GM23338 (cell line): ENCODE results near the gene TCF3. TPM values are rescaled to one million over a fixed set of nuclear protein-coding genes. Genes with fewer than 3 reads are reported as not detected.

ENCODE experiments used
- ATAC-seq: fragments of 200-7000 bp; cut with Tn5 transposase; 3 replicates; pipeline ENCODE4 v1.9.1; 2020
- DNase-seq: peaks from one replicate; pipeline ENCODE4 v3.0.0-alpha.2; 2015; ENCODE audit warnings: low spot score
- H2AFZ ChIP-seq: fragments of 200-600 bp; sonication (generic); 2 replicates; pipeline ENCODE4 v1.8.0; 2016; ENCODE audit warnings: antibody characterized with exemption, mild to moderate bottlenecking, moderate library complexity
- H3F3A ChIP-seq: fragments of 200-600 bp; sonication (generic); replicated peaks from 2 replicates; pipeline ENCODE4 v1.8.0; 2017; ENCODE audit warnings: antibody characterized with exemption, mixed run types, low read depth
- H3K27ac ChIP-seq: fragments of 200-600 bp; sonication (generic); 2 replicates; pipeline ENCODE4 v1.6.1; 2016; ENCODE audit warnings: low read depth
- H3K27me3 ChIP-seq: fragments of 200-600 bp; sonication (generic); 2 replicates; pipeline ENCODE4 v1.8.0; 2016; ENCODE audit warnings: mild to moderate bottlenecking, mixed run types, moderate library complexity; ENCODE audit not compliant: insufficient read depth
- H3K36me3 ChIP-seq: fragments of 200-600 bp; sonication (generic); 2 replicates; pipeline ENCODE4 v1.8.0; 2016; ENCODE audit warnings: mild to moderate bottlenecking; ENCODE audit not compliant: insufficient read depth
- H3K4me1 ChIP-seq: fragments of 200-600 bp; sonication (generic); 2 replicates; pipeline ENCODE4 v1.8.0; 2016; ENCODE audit warnings: mild to moderate bottlenecking, moderate library complexity; ENCODE audit not compliant: insufficient read depth
- H3K4me2 ChIP-seq: fragments of 200-600 bp; sonication (generic); 2 replicates; pipeline ENCODE4 v1.7.1; 2017; ENCODE audit warnings: mixed run types
- H3K4me3 ChIP-seq: fragments of 200-600 bp; sonication (generic); 2 replicates; pipeline ENCODE4 v1.6.1; 2016; ENCODE audit warnings: mixed run types
- H3K79me2 ChIP-seq: fragments of 200-600 bp; sonication (generic); replicated peaks from 2 replicates; pipeline ENCODE4 v1.8.0; 2017; ENCODE audit warnings: mild to moderate bottlenecking; ENCODE audit not compliant: insufficient read depth
- H3K9me2 ChIP-seq: fragments of 200-600 bp; sonication (generic); 2 replicates; pipeline ENCODE4 v1.8.0; 2017; ENCODE audit not compliant: insufficient read depth
- H4K20me1 ChIP-seq: fragments of 200-600 bp; sonication (generic); replicated peaks from 2 replicates; pipeline ENCODE4 v1.8.0; 2017; ENCODE audit warnings: mild to moderate bottlenecking; ENCODE audit not compliant: insufficient read depth
- H3K27ac Mint-ChIP-seq: 2 replicates; pipeline ENCODE4 v1.8.0; 2020; ENCODE audit warnings: inconsistent platforms, mild to moderate bottlenecking, moderate library complexity, mixed read lengths
- H3K27me3 Mint-ChIP-seq: 3 replicates; pipeline ENCODE4 v1.8.0; 2022; ENCODE audit warnings: low read depth, mild to moderate bottlenecking, moderate library complexity, mixed read lengths, inconsistent platforms; ENCODE audit not compliant: insufficient read depth, poor library complexity
- H3K36me3 Mint-ChIP-seq: 3 replicates; pipeline ENCODE4 v1.8.0; 2021; ENCODE audit warnings: low read depth, mild to moderate bottlenecking, inconsistent platforms, moderate library complexity, mixed read lengths
- H3K4me1 Mint-ChIP-seq: 3 replicates; pipeline ENCODE4 v1.8.0; 2020; ENCODE audit warnings: mild to moderate bottlenecking, inconsistent platforms, mixed read lengths
- H3K4me3 Mint-ChIP-seq: 3 replicates; pipeline ENCODE4 v1.8.0; 2021; ENCODE audit warnings: moderate library complexity, mild to moderate bottlenecking, inconsistent platforms, mixed read lengths
- H3K9me3 Mint-ChIP-seq: 3 replicates; pipeline ENCODE4 v1.8.0; 2020; ENCODE audit warnings: moderate library complexity, mild to moderate bottlenecking, inconsistent platforms, mixed read lengths
- CREB1 ChIP-seq: fragments of 250-450 bp; sonication (Bioruptor Pico); IDR thresholded peaks from 2 replicates; pipeline ENCODE4 v1.5.0; 2020; ENCODE audit warnings: low read depth, mild to moderate bottlenecking, moderate library complexity
- EZH2phosphoT487 ChIP-seq: fragments of 200-600 bp; sonication (generic); IDR thresholded peaks from one replicate; pipeline ENCODE4 v1.8.1; 2018; ENCODE audit warnings: antibody characterized with exemption; ENCODE audit not compliant: unreplicated experiment
- JUNB ChIP-seq: IDR thresholded peaks from one replicate; pipeline ENCODE4 v1.6.1; 2016; ENCODE audit warnings: antibody characterized with exemption; ENCODE audit not compliant: unreplicated experiment
- NANOG ChIP-seq: IDR thresholded peaks from 2 replicates; pipeline ENCODE4 v1.6.1; 2016; ENCODE audit warnings: antibody characterized with exemption, borderline replicate concordance
- POLR2AphosphoS5 ChIP-seq: IDR thresholded peaks from 2 replicates; pipeline ENCODE4 v1.6.1; 2016; ENCODE audit warnings: antibody characterized with exemption, low read depth
- ZNF114 ChIP-seq: fragments of 250-450 bp; sonication (Bioruptor Pico); IDR thresholded peaks from 2 replicates; pipeline ENCODE4 v1.5.0; 2020; ENCODE audit warnings: mild to moderate bottlenecking, moderate library complexity
- polyA plus RNA-seq: library from polyadenylated mRNA; unstranded; fragments of >200 nt; fragmentation: Nextera tagmentation; extraction: Ambion mirVana; gene quantifications from 2 replicates; pipeline ENCODE4 v1.2.1, GENCODE V29; 2016
- total RNA-seq: library from RNA; depleted of rRNA; stranded (reverse); fragments of >200 nt; shearing (Covaris generic); gene quantifications from 2 replicates; pipeline ENCODE4 v1.2.3, GENCODE V29; 2014
- TF ChIP-seq, protein P1 (sequence below): IDR thresholded peaks from one replicate; pipeline ENCODE4 v1.6.1; 2018; ENCODE audit warnings: antibody characterized with exemption; ENCODE audit not compliant: unreplicated experiment
- TF ChIP-seq, protein P2 (sequence below): fragments of 250-450 bp; sonication (Bioruptor Pico); IDR thresholded peaks from 2 replicates; pipeline ENCODE4 v1.5.0; 2020; ENCODE audit warnings: mild to moderate bottlenecking, moderate library complexity
- TF ChIP-seq, protein P3 (sequence below), 2 experiments: fragments of 200-600 bp in 1 of 2; sonication (generic) in 1 of 2; conservative IDR thresholded peaks; 2 replicates each; pipeline versions ENCODE4 v1.5.1 to v1.6.1; 2016 to 2017; ENCODE audit warnings: antibody characterized with exemption in 2 of 2, low read depth in 2 of 2, mild to moderate bottlenecking in 2 of 2, moderate library complexity in 1 of 2

Gene TCF3
- total and polyA plus RNA-seq, 2 experiments from 2014 or later = 166 to 383 TPM

DNA sequence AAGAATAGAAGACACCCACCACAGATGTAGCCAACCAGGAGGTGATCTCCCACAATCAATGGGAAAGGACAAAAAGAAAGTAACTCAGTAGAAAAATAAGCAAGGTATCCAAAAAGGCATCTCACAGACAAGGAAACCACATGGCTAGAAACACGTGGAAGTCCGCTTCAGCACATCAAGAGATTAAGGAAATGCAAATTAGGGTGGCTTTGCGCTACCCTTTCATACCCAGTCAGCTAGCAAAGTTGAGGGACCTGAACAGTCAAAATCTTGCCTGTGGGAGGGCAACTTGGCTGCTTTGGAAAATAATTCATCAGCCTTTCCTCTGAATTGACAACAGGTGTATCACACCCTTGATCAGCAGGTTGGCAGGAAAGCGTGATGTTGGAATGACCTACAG, 35.5 kb downstream of the TCF3 start:
- H3K79me2 ChIP-seq = no peaks in the 10 kb centered on the region; the same call in 1 of the 2 replicates
- H3K27me3 ChIP-seq = no peaks in the 10 kb centered on the region
- H3K4me2 ChIP-seq = no peak overlapping the region
- no peak overlapping the region for H3K4me3 ChIP-seq
- H2AFZ ChIP-seq = no peak overlapping the region
- no peaks in the 10 kb centered on the region for H3K4me1 ChIP-seq
- Mint-ChIP-seq H3K4me3 (no peak overlapping the region; the same call in 2 of the 3 replicates), H3K27me3 (peaks cover 21% of the 10 kb centered on the region), H3K36me3 (peaks cover 81% of the 10 kb centered on the region), H3K9me3 (peaks cover 3% of the 10 kb centered on the region; the same call in 1 of the 3 replicates), H3K4me1 (peaks cover 10% of the 10 kb centered on the region; the same call in 2 of the 3 replicates), H3K27ac (peak overlapping the region; percentile 56; the same call in 1 of the 2 replicates)
- H3K36me3 ChIP-seq = peaks cover 21% of the 10 kb centered on the region
- H4K20me1 ChIP-seq = peaks cover 16% of the 10 kb centered on the region
- H3K9me2 ChIP-seq = no peaks in the 10 kb centered on the region
- 0 out of 2 replicates have a peak, but pooled peaks cover 10% of the 10 kb centered on the region for H3F3A ChIP-seq
- DNase-seq (no peak), ATAC-seq (no peak)
- H3K27ac ChIP-seq = no peak overlapping the region
- no peak for TF ChIP-seq EZH2phosphoT487
- TF ChIP-seq POLR2AphosphoS5 = no peak
- no peak for TF ChIP-seq JUNB
- no peak for TF ChIP-seq NANOG

DNA sequence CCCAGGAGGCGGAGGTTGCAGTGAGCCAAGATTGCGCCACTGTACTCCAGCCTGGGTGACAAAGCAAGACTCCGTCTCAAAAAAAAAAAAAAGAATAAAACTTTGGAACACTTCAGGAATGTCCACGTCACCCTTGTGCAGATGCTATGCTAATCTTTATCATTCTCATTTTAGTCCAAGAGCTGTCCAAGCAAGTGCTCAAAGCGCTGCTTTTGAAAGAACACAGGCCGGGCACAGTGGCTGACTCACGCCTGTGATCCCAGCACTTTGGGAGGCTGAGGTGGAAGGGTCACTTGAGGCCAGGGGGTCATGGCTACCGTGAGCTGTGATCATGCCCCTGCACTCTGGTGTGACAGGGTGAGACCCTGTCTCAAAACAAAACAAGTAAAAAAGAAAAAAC, 36.0 kb downstream of the TCF3 start:
- H3K4me3 ChIP-seq = no peak overlapping the region
- peaks cover 16% of the 10 kb centered on the region for H4K20me1 ChIP-seq
- no peaks in the 10 kb centered on the region for H3K27me3 ChIP-seq
- Mint-ChIP-seq H3K4me3 (no peak overlapping the region; the same call in 2 of the 3 replicates), H3K36me3 (peaks cover 85% of the 10 kb centered on the region), H3K27ac (no peak overlapping the region), H3K9me3 (peaks cover 3% of the 10 kb centered on the region; the same call in 1 of the 3 replicates), H3K4me1 (peaks cover 10% of the 10 kb centered on the region; the same call in 2 of the 3 replicates), H3K27me3 (peaks cover 21% of the 10 kb centered on the region)
- H3K36me3 ChIP-seq = peaks cover 21% of the 10 kb centered on the region
- H3F3A ChIP-seq = 0 out of 2 replicates have a peak, but pooled peaks cover 10% of the 10 kb centered on the region
- no peak overlapping the region for H3K4me2 ChIP-seq
- H3K9me2 ChIP-seq = no peaks in the 10 kb centered on the region
- ATAC-seq (no peak), DNase-seq (no peak)
- no peaks in the 10 kb centered on the region; the same call in 1 of the 2 replicates for H3K79me2 ChIP-seq
- no peak overlapping the region for H3K27ac ChIP-seq
- no peak overlapping the region for H2AFZ ChIP-seq
- no peaks in the 10 kb centered on the region for H3K4me1 ChIP-seq
- no peak for TF ChIP-seq CREB1 (CRISPR knock-in tag)
- TF ChIP-seq, protein P1, sequence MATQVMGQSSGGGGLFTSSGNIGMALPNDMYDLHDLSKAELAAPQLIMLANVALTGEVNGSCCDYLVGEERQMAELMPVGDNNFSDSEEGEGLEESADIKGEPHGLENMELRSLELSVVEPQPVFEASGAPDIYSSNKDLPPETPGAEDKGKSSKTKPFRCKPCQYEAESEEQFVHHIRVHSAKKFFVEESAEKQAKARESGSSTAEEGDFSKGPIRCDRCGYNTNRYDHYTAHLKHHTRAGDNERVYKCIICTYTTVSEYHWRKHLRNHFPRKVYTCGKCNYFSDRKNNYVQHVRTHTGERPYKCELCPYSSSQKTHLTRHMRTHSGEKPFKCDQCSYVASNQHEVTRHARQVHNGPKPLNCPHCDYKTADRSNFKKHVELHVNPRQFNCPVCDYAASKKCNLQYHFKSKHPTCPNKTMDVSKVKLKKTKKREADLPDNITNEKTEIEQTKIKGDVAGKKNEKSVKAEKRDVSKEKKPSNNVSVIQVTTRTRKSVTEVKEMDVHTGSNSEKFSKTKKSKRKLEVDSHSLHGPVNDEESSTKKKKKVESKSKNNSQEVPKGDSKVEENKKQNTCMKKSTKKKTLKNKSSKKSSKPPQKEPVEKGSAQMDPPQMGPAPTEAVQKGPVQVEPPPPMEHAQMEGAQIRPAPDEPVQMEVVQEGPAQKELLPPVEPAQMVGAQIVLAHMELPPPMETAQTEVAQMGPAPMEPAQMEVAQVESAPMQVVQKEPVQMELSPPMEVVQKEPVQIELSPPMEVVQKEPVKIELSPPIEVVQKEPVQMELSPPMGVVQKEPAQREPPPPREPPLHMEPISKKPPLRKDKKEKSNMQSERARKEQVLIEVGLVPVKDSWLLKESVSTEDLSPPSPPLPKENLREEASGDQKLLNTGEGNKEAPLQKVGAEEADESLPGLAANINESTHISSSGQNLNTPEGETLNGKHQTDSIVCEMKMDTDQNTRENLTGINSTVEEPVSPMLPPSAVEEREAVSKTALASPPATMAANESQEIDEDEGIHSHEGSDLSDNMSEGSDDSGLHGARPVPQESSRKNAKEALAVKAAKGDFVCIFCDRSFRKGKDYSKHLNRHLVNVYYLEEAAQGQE = no peak
- TF ChIP-seq ZNF114 (CRISPR knock-in tag) = no peak
- no peak for TF ChIP-seq NANOG
- TF ChIP-seq, protein P2, sequence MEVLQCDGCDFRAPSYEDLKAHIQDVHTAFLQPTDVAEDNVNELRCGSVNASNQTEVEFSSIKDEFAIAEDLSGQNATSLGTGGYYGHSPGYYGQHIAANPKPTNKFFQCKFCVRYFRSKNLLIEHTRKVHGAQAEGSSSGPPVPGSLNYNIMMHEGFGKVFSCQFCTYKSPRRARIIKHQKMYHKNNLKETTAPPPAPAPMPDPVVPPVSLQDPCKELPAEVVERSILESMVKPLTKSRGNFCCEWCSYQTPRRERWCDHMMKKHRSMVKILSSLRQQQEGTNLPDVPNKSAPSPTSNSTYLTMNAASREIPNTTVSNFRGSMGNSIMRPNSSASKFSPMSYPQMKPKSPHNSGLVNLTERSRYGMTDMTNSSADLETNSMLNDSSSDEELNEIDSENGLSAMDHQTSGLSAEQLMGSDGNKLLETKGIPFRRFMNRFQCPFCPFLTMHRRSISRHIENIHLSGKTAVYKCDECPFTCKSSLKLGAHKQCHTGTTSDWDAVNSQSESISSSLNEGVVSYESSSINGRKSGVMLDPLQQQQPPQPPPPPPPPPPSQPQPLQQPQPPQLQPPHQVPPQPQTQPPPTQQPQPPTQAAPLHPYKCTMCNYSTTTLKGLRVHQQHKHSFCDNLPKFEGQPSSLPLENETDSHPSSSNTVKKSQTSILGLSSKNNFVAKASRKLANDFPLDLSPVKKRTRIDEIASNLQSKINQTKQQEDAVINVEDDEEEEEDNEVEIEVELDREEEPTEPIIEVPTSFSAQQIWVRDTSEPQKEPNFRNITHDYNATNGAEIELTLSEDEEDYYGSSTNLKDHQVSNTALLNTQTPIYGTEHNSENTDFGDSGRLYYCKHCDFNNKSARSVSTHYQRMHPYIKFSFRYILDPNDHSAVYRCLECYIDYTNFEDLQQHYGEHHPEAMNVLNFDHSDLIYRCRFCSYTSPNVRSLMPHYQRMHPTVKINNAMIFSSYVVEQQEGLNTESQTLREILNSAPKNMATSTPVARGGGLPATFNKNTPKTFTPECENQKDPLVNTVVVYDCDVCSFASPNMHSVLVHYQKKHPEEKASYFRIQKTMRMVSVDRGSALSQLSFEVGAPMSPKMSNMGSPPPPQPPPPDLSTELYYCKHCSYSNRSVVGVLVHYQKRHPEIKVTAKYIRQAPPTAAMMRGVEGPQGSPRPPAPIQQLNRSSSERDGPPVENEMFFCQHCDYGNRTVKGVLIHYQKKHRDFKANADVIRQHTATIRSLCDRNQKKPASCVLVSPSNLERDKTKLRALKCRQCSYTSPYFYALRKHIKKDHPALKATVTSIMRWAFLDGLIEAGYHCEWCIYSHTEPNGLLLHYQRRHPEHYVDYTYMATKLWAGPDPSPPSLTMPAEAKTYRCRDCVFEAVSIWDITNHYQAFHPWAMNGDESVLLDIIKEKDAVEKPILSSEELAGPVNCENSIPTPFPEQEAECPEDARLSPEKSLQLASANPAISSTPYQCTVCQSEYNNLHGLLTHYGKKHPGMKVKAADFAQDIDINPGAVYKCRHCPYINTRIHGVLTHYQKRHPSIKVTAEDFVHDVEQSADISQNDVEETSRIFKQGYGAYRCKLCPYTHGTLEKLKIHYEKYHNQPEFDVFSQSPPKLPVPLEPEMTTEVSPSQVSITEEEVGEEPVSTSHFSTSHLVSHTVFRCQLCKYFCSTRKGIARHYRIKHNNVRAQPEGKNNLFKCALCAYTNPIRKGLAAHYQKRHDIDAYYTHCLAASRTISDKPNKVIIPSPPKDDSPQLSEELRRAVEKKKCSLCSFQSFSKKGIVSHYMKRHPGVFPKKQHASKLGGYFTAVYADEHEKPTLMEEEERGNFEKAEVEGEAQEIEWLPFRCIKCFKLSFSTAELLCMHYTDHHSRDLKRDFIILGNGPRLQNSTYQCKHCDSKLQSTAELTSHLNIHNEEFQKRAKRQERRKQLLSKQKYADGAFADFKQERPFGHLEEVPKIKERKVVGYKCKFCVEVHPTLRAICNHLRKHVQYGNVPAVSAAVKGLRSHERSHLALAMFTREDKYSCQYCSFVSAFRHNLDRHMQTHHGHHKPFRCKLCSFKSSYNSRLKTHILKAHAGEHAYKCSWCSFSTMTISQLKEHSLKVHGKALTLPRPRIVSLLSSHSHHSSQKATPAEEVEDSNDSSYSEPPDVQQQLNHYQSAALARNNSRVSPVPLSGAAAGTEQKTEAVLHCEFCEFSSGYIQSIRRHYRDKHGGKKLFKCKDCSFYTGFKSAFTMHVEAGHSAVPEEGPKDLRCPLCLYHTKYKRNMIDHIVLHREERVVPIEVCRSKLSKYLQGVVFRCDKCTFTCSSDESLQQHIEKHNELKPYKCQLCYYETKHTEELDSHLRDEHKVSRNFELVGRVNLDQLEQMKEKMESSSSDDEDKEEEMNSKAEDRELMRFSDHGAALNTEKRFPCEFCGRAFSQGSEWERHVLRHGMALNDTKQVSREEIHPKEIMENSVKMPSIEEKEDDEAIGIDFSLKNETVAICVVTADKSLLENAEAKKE (CRISPR knock-in tag) = no peak
- TF ChIP-seq JUNB = no peak
- TF ChIP-seq, protein P3, sequence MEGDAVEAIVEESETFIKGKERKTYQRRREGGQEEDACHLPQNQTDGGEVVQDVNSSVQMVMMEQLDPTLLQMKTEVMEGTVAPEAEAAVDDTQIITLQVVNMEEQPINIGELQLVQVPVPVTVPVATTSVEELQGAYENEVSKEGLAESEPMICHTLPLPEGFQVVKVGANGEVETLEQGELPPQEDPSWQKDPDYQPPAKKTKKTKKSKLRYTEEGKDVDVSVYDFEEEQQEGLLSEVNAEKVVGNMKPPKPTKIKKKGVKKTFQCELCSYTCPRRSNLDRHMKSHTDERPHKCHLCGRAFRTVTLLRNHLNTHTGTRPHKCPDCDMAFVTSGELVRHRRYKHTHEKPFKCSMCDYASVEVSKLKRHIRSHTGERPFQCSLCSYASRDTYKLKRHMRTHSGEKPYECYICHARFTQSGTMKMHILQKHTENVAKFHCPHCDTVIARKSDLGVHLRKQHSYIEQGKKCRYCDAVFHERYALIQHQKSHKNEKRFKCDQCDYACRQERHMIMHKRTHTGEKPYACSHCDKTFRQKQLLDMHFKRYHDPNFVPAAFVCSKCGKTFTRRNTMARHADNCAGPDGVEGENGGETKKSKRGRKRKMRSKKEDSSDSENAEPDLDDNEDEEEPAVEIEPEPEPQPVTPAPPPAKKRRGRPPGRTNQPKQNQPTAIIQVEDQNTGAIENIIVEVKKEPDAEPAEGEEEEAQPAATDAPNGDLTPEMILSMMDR (conservative IDR thresholded peaks at IDR 0.05; ENCODE audit: low read depth in 2 of 2) = no peak
